ENCODE results near the gene GRAMD1C. TPM values are rescaled to one million over a fixed set of nuclear protein-coding genes. Genes with fewer than 3 reads are reported as not detected.

The GRAMD1C gene
- polyA plus RNA-seq: 2.7 and 20.1 TPM in 2 replicates

GRCh38 chr3:113838631-113839209, at the start of gene GRAMD1C:
GRAMD1C (plus strand) TSS chr3:113838788; CDS start chr3:113838910, 122 bp downstream.

DNA sequence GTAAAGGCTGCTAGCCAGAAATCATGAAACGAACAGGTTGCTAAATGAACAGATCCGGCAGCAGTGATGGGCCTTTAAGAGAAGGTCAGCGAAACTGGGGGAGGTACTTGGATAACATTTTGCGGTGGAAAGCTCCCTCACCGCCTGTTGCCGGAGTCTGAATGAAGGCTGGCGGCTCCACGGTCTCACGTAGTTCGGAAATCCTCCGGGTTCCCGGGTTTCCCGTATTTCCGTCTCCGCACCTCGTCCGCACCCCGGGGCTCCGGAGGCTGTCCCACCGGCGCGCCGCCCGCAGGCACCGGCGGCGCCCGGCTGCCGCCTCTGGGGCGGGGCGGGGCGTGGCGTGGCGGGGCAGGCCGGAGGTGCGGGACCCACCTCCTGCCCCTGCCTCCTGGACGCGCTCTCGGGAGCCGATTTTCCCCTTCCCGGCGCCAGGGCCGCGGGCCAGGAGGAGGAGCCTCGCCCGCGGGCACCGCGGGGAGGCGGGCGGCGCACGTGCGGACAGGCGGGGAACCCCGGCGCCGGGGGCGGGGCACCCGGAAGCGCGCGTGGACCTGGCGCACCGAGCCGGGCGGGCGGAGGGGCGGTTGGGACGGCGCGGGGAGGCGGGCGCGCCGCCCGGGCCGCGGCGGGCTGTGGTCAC, 108.9 kb downstream of the GRAMD1C start, which contains the start of gene ZDHHC23:
Gene ZDHHC23, plus strand, starts transcription at position 642 of the 643 bp plus-strand sequence. CDS start 790 bp downstream, outside the sequence.

Other genes starting within 250 kb of the GRAMD1C start
- 19.0 and 21.3 TPM in 2 replicates for gene USF3, start 142.1 kb upstream of the GRAMD1C start, polyA plus RNA-seq
- 23.2 and 40.3 TPM in 2 replicates for gene NAA50, start 92.5 kb upstream of the GRAMD1C start, polyA plus RNA-seq
- 97.7 and 150 TPM in 2 replicates for gene ATP6V1A, start 91.8 kb upstream of the GRAMD1C start, polyA plus RNA-seq
- gene ZDHHC23, start 109.2 kb downstream of the GRAMD1C start, polyA plus RNA-seq: 14.7 and 21.2 TPM in 2 replicates
- gene CCDC191, start 217.7 kb downstream of the GRAMD1C start, polyA plus RNA-seq: 3.4 and 10.9 TPM in 2 replicates
- gene QTRT2, start 217.9 kb downstream of the GRAMD1C start, polyA plus RNA-seq: 2.0 and 5.2 TPM in 2 replicates

All from Purkinje cell (primary cell).